CD4-positive, alpha-beta T cell treated with Interleukin-2 at 100 ng/mL for 4 hours (primary cell): ENCODE data around the gene TTC16.
A peak's percentile ranks its signal among the peaks of the same experiment; 100 is the strongest.

Experiments used
- DNase-seq: peaks from one replicate; pipeline ENCODE4 v3.0.0-alpha.2; 2020; ENCODE audit warnings: low spot score

TTC16 gene

GRCh38 chr9:127715470-127716337 lies at the start of gene TTC16, which contains the start of gene PTRH1:
Gene TTC16 (plus strand): TSS chr9:127716079. CDS start chr9:127716146, 67 bp downstream.
Gene PTRH1 (minus strand): TSS chr9:127715663. CDS start chr9:127715639, 24 bp downstream.
- DNase-seq: peak; percentile 95

DNA sequence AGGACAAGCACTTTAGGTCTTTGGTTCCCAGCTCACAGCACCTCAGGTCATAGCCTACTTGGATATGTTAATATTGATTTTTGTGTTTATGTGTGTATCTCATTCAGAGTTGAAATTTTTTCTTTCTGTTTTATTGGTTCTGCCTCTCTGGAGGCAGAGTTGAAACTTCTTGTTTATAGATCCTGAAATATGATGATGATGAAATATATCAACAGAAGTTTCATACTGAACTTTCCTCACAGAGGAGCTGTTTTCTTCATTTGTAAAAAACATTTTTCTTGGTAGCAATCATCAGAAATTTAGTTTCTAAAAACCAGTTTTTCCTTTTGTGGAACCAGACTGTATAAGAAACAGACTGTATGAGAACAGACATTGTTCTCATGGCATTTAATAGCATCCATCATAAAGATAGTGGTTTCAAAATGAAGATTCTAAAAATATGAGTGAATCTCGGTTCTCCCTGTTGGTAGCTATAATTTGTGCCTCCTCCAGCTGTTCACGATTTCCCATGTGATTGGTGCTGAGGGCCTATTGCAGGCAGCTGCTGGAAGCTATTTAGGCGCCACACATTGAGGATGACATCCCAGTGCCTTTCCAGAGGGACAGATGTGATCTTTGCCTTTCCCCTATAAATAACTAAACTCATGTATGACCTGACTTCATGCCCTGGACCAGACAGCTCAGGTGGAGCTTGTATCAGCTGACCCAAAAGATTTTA lies 48.6 kb upstream of the TTC16 start:
- DNase-seq: no peak

DNA sequence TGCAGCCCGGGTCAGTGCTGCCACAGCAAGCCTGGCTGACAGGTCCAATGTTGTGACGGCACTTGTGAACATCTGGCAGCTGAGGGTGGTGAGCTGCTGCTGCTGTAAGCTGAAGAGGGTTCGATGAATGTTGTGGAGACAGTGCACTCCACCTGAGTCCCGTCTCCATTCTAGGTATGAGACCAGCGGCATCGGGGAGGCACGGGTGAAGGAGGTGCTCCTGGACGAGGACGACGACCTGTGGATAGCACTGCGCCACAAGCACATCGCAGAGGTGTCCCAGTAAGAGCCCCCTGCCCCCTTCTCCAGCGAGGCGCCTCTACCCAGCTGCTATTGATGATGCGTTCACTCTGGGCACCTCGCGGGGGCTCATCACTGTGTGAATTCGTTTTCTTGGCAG lies 48.0 kb upstream of the TTC16 start:
- DNase-seq: no peak

GRCh38 chr9:127673234-127673633 lies 42.6 kb upstream of the TTC16 start:
- no peak for DNase-seq

- no peak for DNase-seq
Observed at GRCh38 chr9:127676638-127677037, 39.2 kb upstream of the TTC16 start.

- no peak for DNase-seq
Observed at GRCh38 chr9:127679506-127679905, 36.4 kb upstream of the TTC16 start.

DNA sequence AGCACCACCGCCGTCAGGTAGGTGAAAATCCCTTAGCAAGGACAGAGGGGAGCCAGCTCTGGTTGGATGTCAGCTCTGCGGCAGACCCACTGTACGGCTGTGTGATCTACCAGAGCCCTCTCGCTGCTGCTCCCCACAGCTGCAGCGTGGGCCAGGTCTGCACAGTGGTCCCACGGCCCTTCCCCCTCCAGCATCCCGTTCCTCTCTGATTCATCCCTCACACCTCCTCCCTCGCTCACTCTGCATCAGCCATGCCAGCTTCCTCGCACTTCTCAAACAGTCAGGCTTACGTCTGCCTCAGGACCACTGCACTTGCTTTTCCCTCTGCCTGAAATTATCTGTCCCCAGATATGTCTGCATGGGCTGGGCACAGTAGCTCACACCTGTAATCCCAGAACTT lies 35.7 kb upstream of the TTC16 start:
- no peak for DNase-seq

GRCh38 chr9:127680846-127681245 lies 35.0 kb upstream of the TTC16 start:
- no peak for DNase-seq

DNA sequence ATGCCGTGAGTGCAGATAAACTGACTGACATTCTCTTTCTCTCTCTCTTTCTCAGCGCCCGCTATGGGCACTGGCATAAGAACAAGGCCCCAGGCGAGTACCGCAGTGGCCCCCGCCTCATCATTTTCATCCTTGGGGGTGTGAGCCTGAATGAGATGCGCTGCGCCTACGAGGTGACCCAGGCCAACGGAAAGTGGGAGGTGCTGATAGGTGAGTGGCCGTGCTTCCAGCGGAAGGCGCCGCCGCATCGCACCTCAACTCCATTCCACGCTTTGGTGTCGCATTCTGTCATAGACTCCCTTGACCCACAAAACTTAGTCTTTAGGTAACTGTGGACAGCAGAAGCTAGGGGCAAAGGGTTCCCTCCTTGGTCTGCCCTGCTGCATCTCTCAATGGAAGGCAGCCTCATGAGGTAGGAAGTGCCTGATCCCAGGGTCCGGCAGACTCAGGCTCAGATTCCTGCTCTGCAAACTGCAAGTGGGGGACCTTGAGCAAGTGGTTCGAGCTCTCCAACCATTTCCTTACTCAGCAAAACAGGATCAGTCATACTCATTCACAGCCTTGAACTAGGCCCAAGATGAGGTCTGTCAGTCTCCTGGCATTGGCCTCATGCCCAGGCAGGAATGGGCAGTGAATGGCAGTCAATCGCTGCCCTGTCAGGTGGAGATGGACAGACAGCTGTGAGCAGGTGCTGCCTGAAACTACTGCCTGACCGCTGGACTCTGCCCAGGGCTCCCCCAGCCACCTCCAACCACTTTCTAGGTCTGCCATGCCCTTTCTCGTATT lies 33.3 kb upstream of the TTC16 start:
- no peak for DNase-seq

- no peak for DNase-seq
Observed at GRCh38 chr9:127683723-127684122, 32.2 kb upstream of the TTC16 start.

GRCh38 chr9:127684576-127684975 lies 31.3 kb upstream of the TTC16 start:
- no peak for DNase-seq

GRCh38 chr9:127686461-127687393 lies 29.2 kb upstream of the TTC16 start:
- DNase-seq: no peak

GRCh38 chr9:127689329-127690000 lies 26.4 kb upstream of the TTC16 start:
- no peak for DNase-seq

DNA sequence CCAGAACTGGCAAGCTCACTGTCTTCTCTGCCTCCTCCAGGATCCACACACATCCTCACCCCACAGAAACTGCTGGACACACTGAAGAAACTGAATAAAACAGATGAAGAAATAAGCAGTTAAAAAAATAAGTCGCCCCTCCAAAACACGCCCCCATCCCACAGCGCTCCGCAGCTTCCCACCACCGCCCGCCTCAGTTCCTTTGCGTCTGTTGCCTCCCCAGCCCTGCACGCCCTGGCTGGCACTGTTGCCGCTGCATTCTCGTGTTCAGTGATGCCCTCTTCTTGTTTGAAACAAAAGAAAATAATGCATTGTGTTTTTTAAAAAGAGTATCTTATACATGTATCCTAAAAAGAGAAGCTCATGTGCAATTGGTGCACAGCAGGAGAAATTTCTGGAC lies 25.1 kb upstream of the TTC16 start:
- no peak for DNase-seq

- DNase-seq: no peak
Observed at GRCh38 chr9:127692071-127692470, 23.8 kb upstream of the TTC16 start.

- DNase-seq: no peak
Observed at GRCh38 chr9:127693143-127693542, 22.7 kb upstream of the TTC16 start.

DNA sequence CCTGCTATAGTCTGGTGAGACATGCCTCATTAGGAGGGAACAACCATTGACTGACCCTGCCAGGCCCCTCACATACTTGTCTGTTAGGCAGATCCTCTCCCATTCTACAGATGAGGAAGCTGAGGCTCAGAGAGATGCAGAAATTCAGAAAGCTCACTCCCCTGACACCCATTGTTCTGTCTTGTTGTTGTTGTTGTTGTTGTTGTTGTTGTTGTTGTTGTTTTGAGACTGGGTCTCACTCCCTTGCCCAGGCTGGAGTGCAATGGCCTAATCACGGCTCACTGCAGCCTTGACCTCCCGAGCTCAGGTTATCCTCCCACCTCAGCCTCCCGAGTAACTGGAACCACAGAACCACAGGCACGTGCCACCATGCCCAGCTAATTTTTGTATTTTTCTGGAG lies 22.2 kb upstream of the TTC16 start:
- no peak for DNase-seq

DNA sequence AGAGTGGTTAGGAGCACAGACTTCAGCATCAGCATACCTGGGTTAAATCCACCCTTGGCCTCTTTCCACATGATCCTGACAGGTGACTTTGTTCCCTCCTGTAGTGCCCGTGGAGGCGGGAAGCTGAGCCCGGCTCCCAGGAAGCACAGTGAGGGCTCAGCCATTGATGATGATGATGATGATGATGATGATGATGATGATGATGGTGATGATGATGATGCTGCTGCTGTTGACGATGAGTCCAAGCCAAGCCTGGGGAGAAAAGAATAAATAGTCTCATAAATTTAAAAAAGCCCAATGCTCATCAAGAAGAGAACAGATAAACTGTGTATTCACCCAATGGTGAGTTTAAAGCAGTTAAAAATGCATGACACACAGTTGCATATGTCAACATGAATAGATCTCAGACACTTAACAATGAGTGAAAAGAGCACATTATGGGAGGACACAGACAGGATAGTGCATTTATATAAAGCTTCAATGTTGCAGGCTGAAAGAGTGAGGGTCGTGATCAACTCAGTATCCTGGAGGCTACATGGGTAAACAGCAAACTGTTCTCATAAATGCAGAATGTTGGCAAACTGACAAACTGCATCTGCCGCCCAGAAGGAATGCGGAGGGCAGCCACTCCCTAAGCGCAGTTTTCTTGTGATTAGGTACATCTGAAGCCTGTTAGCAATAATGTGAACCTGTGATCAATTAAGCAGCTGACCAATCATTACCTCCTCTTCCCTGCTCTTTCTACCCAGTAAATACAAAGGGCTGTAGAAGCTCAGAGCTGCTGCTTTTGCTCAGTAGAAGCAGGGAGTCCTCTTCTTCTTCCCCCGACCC lies 20.8 kb upstream of the TTC16 start:
- no peak for DNase-seq

DNA sequence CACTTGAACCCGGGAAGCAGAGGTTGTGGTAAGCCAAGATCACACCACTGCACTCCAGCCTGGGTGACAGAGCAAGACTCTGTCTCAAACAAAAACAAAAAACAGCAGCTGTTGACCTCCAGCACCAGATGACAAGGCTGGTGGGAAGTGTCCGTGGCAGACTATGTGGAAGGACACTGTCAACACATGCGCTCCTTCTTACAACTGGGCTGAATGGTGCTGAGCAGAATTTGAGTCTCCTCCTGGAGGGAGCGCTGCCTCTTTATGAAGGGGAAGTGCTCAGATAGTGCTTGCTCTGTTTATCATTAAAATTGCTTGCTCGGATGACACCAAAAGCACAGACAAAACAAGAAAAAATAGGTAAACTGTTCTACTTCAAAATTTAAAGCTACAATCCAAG lies 18.3 kb upstream of the TTC16 start:
- DNase-seq: no peak

DNA sequence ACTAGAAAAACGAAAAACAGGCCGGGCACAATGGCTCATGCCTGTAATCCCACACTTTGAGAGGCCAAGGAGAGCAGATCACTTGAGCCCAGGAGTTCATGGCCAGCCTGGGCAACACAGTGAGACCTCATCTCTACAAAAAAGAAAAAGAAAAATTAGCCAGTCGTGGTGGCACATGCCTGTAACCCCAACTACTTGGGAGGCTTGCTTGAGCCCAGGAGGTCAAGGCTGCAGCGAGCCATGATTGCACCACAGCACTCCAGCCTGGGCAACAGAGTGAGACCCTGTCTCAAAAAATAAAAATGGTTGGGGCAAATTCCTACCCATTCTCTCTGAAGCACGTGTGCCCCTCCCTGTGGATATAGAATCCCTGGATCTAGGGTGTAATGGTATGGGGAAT lies 17.5 kb upstream of the TTC16 start:
- DNase-seq: no peak
